K562 (cell line): ENCODE data around the gene PLEKHN1. TPM values are rescaled to one million over a fixed set of nuclear protein-coding genes. Genes with fewer than 3 reads are reported as not detected.

Experiments
- CCNT2 ChIP-seq: IDR thresholded peaks from 2 replicates; pipeline ENCODE4 v1.6.1; 2011; ENCODE audit warnings: borderline replicate concordance, low read depth, mild to moderate bottlenecking, moderate library complexity, mixed read lengths, low read length; ENCODE audit not compliant: insufficient read length; ENCODE audit errors: extremely low read depth
- COPS2 ChIP-seq: fragments of 450-650 bp; conservative IDR thresholded peaks from 2 replicates; pipeline ENCODE4 v1.6.1; 2016; ENCODE audit warnings: mild to moderate bottlenecking, moderate library complexity
- CSDE1 ChIP-seq, 2 experiments: fragments of 450-650 bp; IDR thresholded peaks; 2 replicates each; pipeline ENCODE4 v1.6.1; 2016; ENCODE audit warnings: mild to moderate bottlenecking in 1 of 2
- GATAD2B ChIP-seq: fragments of 450-650 bp; IDR thresholded peaks from 2 replicates; pipeline ENCODE4 v1.6.1; 2017; ENCODE audit warnings: mild to moderate bottlenecking, borderline replicate concordance
- HMGN3 ChIP-seq: IDR thresholded peaks from 2 replicates; pipeline ENCODE4 v1.6.1; 2011; ENCODE audit warnings: borderline replicate concordance, low read depth, mild to moderate bottlenecking, mixed read lengths, low read length; ENCODE audit not compliant: insufficient read length; ENCODE audit errors: extremely low read depth
- PHF21A ChIP-seq: fragments of 450-650 bp; IDR thresholded peaks from 2 replicates; pipeline ENCODE4 v1.6.1; 2017; ENCODE audit warnings: low read depth, borderline replicate concordance
- PTBP1 ChIP-seq: fragments of 200-400 bp; formaldehyde crosslinking; IDR thresholded peaks from 2 replicates; pipeline ENCODE4 v1.6.1; 2017; ENCODE audit warnings: low read depth, low read length
- RB1 ChIP-seq: fragments of 450-650 bp; IDR thresholded peaks from 2 replicates; pipeline ENCODE4 v1.6.1; 2017; ENCODE audit warnings: low read depth, mild to moderate bottlenecking
- TBP ChIP-seq: optimal IDR thresholded peaks from 2 replicates; pipeline ENCODE3; 2011; ENCODE audit warnings: low read depth, low read length, improper control_type of control experiment
- TEAD1 ChIP-seq, 2 experiments: fragments of 450-650 bp in 1 of 2; sonication (generic) in 1 of 2; formaldehyde crosslinking; IDR thresholded peaks; 2 replicates each; pipeline versions ENCODE4 v1.4.0 to v1.8.0; 2020 to 2022; ENCODE audit warnings: mild to moderate bottlenecking in 2 of 2, missing genetic modification reagents in 1 of 2
- ZNF134 ChIP-seq: fragments of 250-450 bp; sonication (Bioruptor Pico); conservative IDR thresholded peaks from 2 replicates; pipeline ENCODE4 v1.4.0; 2020
- polyA plus RNA-seq, 8 experiments: library from polyadenylated mRNA; depleted of rRNA in 4 of 8; stranded (reverse) in 5 of 8; unstranded in 3 of 8; fragments of >200 nt; fragmentation: Nextera tagmentation in 2 of 8; fragmentation: Illumina TruSeq in 1 of 8; extraction: Ambion mirVana in 2 of 8; extraction: Trizol in 1 of 8; gene quantifications; 2 replicates each; pipeline versions ENCODE4 v1.2.1 to v1.2.3, GENCODE V29; 2011 to 2014; ENCODE audit warnings: inconsistent platforms in 1 of 8, missing spikeins in 1 of 8
- total RNA-seq, 7 experiments: library from RNA; depleted of rRNA in 6 of 7; stranded (reverse); fragments of >200 nt in 6 of 7; fragmentation: Illumina TruSeq in 2 of 7; extraction: Trizol in 2 of 7; gene quantifications; 2 replicates each; pipeline versions ENCODE4 v1.2.1 to v1.2.3, GENCODE V29; 2011 to 2021; ENCODE audit warnings: low replicate concordance in 1 of 7
- TF ChIP-seq, protein P1 (sequence below): fragments of 200-600 bp; sonication (generic); IDR thresholded peaks from one replicate; pipeline ENCODE4 v1.6.1; 2012; ENCODE audit warnings: mild to moderate bottlenecking, low read depth, low read length, inconsistent platforms
- TF ChIP-seq, protein P2 (sequence below), 2 experiments: IDR thresholded peaks; 2 replicates each; pipeline ENCODE4 v1.6.1; 2012; ENCODE audit warnings: improper control_type of control experiment in 2 of 2, low read depth in 2 of 2, low read length in 2 of 2, borderline replicate concordance in 1 of 2

Gene PLEKHN1
- total and polyA plus RNA-seq, 9 of the 15 experiments (the other 6 are each of a cell fraction or from before 2014, with no cell fraction given) = 0.07 to 1.5 (median 0.13) TPM; not detected in 2

DNA sequence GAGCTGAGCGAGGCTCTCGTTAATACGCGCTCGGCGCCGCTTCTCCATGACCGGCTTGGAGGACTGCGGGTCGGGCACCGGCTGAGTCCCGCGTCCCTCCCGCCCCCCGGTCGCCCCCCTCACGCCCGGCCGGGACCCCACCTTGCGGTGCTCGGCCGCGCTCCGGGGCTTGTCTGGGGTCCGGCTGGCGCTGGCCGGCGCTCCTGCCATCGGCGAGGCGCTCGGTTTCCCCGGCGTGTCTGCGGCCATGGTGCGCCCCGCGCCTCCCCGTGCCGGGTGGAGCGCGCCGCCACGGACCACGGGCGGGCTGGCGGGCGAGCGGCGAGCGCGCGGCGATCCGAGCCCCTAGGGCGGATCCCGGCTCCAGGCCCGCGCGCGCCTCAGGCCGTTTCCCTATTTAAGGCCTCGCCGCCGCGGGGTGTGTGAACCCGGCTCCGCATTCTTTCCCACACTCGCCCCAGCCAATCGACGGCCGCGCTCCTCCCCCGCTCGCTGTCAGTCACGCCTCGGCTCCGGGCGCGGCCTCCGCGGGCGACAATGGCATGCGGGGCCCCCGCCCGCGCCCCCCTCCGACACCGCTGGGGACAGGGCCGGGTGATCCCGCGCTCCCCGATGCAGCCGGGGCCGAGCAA, 33.6 kb downstream of the PLEKHN1 start, which contains the start of gene HES4 (continued):
- TF ChIP-seq, protein P1, sequence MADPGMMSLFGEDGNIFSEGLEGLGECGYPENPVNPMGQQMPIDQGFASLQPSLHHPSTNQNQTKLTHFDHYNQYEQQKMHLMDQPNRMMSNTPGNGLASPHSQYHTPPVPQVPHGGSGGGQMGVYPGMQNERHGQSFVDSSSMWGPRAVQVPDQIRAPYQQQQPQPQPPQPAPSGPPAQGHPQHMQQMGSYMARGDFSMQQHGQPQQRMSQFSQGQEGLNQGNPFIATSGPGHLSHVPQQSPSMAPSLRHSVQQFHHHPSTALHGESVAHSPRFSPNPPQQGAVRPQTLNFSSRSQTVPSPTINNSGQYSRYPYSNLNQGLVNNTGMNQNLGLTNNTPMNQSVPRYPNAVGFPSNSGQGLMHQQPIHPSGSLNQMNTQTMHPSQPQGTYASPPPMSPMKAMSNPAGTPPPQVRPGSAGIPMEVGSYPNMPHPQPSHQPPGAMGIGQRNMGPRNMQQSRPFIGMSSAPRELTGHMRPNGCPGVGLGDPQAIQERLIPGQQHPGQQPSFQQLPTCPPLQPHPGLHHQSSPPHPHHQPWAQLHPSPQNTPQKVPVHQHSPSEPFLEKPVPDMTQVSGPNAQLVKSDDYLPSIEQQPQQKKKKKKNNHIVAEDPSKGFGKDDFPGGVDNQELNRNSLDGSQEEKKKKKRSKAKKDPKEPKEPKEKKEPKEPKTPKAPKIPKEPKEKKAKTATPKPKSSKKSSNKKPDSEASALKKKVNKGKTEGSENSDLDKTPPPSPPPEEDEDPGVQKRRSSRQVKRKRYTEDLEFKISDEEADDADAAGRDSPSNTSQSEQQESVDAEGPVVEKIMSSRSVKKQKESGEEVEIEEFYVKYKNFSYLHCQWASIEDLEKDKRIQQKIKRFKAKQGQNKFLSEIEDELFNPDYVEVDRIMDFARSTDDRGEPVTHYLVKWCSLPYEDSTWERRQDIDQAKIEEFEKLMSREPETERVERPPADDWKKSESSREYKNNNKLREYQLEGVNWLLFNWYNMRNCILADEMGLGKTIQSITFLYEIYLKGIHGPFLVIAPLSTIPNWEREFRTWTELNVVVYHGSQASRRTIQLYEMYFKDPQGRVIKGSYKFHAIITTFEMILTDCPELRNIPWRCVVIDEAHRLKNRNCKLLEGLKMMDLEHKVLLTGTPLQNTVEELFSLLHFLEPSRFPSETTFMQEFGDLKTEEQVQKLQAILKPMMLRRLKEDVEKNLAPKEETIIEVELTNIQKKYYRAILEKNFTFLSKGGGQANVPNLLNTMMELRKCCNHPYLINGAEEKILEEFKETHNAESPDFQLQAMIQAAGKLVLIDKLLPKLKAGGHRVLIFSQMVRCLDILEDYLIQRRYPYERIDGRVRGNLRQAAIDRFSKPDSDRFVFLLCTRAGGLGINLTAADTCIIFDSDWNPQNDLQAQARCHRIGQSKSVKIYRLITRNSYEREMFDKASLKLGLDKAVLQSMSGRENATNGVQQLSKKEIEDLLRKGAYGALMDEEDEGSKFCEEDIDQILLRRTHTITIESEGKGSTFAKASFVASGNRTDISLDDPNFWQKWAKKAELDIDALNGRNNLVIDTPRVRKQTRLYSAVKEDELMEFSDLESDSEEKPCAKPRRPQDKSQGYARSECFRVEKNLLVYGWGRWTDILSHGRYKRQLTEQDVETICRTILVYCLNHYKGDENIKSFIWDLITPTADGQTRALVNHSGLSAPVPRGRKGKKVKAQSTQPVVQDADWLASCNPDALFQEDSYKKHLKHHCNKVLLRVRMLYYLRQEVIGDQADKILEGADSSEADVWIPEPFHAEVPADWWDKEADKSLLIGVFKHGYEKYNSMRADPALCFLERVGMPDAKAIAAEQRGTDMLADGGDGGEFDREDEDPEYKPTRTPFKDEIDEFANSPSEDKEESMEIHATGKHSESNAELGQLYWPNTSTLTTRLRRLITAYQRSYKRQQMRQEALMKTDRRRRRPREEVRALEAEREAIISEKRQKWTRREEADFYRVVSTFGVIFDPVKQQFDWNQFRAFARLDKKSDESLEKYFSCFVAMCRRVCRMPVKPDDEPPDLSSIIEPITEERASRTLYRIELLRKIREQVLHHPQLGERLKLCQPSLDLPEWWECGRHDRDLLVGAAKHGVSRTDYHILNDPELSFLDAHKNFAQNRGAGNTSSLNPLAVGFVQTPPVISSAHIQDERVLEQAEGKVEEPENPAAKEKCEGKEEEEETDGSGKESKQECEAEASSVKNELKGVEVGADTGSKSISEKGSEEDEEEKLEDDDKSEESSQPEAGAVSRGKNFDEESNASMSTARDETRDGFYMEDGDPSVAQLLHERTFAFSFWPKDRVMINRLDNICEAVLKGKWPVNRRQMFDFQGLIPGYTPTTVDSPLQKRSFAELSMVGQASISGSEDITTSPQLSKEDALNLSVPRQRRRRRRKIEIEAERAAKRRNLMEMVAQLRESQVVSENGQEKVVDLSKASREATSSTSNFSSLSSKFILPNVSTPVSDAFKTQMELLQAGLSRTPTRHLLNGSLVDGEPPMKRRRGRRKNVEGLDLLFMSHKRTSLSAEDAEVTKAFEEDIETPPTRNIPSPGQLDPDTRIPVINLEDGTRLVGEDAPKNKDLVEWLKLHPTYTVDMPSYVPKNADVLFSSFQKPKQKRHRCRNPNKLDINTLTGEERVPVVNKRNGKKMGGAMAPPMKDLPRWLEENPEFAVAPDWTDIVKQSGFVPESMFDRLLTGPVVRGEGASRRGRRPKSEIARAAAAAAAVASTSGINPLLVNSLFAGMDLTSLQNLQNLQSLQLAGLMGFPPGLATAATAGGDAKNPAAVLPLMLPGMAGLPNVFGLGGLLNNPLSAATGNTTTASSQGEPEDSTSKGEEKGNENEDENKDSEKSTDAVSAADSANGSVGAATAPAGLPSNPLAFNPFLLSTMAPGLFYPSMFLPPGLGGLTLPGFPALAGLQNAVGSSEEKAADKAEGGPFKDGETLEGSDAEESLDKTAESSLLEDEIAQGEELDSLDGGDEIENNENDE = no peak
- TF ChIP-seq HMGN3 (peak; percentile 2), GATAD2B (peak; percentile 91), COPS2 (no peak), TEAD1 (CRISPR knock-in tag; IDR thresholded peaks at IDR 0.05) (peak in 1 of 2 experiments; percentile 91; a peak in 2 of 4 replicates), PHF21A (0 out of 2 replicates have a peak, but pooled peaks have one; percentile 35), RB1 (peak; percentile 69), ZNF134 (CRISPR knock-in tag) (no peak), PTBP1 (no peak), TBP (peak; percentile 87), CSDE1 (IDR thresholded peaks at IDR 0.05) (no peak), CCNT2 (peak; percentile 90)
- TF ChIP-seq, protein P2, sequence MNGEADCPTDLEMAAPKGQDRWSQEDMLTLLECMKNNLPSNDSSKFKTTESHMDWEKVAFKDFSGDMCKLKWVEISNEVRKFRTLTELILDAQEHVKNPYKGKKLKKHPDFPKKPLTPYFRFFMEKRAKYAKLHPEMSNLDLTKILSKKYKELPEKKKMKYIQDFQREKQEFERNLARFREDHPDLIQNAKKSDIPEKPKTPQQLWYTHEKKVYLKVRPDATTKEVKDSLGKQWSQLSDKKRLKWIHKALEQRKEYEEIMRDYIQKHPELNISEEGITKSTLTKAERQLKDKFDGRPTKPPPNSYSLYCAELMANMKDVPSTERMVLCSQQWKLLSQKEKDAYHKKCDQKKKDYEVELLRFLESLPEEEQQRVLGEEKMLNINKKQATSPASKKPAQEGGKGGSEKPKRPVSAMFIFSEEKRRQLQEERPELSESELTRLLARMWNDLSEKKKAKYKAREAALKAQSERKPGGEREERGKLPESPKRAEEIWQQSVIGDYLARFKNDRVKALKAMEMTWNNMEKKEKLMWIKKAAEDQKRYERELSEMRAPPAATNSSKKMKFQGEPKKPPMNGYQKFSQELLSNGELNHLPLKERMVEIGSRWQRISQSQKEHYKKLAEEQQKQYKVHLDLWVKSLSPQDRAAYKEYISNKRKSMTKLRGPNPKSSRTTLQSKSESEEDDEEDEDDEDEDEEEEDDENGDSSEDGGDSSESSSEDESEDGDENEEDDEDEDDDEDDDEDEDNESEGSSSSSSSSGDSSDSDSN (IDR thresholded peaks at IDR 0.05; ENCODE audit: borderline replicate concordance in 1 of 2, low read depth in 2 of 2, low read length in 2 of 2) = peak in 1 of 2 experiments; percentile 85; a peak in 3 of 4 replicates
